Stomach smooth muscle (tissue), 2 donors: Measurements from ENCODE around the gene PIP4K2A.

Experiments
- H3K27ac ChIP-seq: one replicate; pipeline ENCODE4 v1.7.0; 2013; ENCODE audit warnings: mild to moderate bottlenecking, low read length, inconsistent platforms
- H3K27me3 ChIP-seq, 2 donors: one replicate each; pipeline ENCODE4 v1.7.0; 2013; ENCODE audit warnings: low read length in 2 of 2; ENCODE audit not compliant: insufficient read depth in 2 of 2, control insufficient read depth in 1 of 2
- H3K36me3 ChIP-seq, 2 donors: one replicate each; pipeline ENCODE4 v1.7.0; 2013; ENCODE audit warnings: low read length in 2 of 2; ENCODE audit not compliant: control insufficient read depth in 2 of 2, insufficient read depth in 2 of 2
- H3K4me1 ChIP-seq: one replicate; pipeline ENCODE4 v1.7.0; 2013; ENCODE audit warnings: low read length; ENCODE audit not compliant: control insufficient read depth, insufficient read depth
- H3K4me3 ChIP-seq, 2 donors: one replicate each; pipeline ENCODE4 v1.7.0; 2013; ENCODE audit warnings: low read length in 2 of 2
- H3K9ac ChIP-seq, 2 donors: one replicate each; pipeline ENCODE4 v1.7.0; 2013; ENCODE audit warnings: low read length in 2 of 2, mild to moderate bottlenecking in 1 of 2
- H3K9me3 ChIP-seq, 2 donors: one replicate each; pipeline ENCODE4 v1.7.0; 2013; ENCODE audit warnings: low read length in 2 of 2; ENCODE audit not compliant: control insufficient read depth in 2 of 2
- donor health status: healthy.
- donor health status: Pancreatic carcinoma.

The PIP4K2A gene

GRCh38 chr10:22681301-22681700 lies 33.1 kb downstream of the PIP4K2A start:
- Histone ChIP-seq H3K4me3 (no peak overlapping the region), H3K9ac (no peak overlapping the region), H3K9me3 (no peaks in the 10 kb centered on the region), H3K27me3 (no peaks in the 10 kb centered on the region), H3K4me1 (peaks cover 25% of the 10 kb centered on the region), H3K27ac (no peak overlapping the region), H3K36me3 (no peaks in the 10 kb centered on the region)

DNA sequence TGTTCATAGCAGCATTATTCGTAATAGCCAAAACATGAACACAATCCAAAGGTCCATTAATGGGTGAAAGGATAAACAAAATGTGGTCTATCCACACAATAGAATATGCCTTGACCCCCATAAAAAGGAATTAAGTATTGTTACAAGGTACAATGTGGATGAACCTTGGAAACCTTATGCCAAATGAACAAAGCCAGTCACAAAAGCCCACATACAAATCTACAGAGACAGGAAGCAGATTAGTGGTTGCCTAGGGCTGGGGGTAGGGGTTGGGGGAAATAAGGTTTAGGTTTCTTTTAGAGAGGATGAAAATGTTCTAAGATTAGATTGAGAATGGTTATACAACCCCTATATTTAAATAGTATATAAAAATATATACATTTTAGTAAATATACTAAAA lies 34.8 kb downstream of the PIP4K2A start:
- Histone ChIP-seq H3K27ac (no peak overlapping the region), H3K36me3 (no peaks in the 10 kb centered on the region), H3K4me1 (peaks cover 21% of the 10 kb centered on the region), H3K9ac (no peak overlapping the region), H3K9me3 (no peaks in the 10 kb centered on the region), H3K4me3 (no peak overlapping the region), H3K27me3 (no peaks in the 10 kb centered on the region)

DNA sequence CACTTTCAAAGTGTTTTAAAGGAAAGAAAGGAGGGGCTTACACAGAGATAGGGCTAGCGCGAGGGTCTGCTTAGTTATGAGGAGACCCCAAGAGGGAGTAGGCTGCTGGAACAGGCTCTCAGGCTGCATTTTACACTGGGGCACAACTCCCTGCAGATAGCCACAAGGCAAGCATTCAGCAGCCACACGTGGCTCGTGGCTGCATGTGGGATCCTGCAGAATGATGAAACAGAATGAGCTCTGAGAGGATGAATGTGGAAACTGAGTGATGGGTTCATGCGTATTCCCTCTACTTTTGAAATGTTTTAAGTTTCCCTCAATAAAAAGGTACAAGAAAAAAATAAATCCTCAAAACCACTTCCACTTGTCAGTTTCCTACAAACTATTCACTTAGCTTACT lies 37.0 kb downstream of the PIP4K2A start:
- peaks cover 3% of the 10 kb centered on the region for H3K4me1 ChIP-seq
- no peak overlapping the region for H3K9ac ChIP-seq

DNA sequence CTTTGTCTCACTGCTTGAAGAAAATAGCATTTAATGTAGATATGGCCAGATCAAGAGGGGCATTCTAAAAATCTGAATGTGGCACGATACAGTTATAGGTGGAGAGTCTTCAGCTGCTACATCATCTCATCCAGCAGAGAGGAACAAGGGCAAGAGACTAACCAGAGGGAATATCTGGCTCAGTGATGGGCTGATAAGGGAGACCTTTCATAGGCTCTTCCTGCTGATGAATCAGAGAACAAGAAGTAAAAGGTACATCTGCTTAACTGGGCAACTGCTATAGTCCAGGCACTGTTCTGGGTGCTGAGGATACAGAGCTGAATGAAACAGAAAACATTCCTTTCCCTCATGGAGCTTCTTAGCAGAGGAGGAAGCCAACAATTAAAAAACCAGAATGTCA lies 37.9 kb downstream of the PIP4K2A start:
- H3K9ac ChIP-seq = no peak overlapping the region
- no peak overlapping the region for H3K4me3 ChIP-seq
- H3K36me3 ChIP-seq = no peaks in the 10 kb centered on the region
- H3K27ac ChIP-seq = no peak overlapping the region
- H3K27me3 ChIP-seq = no peaks in the 10 kb centered on the region
- no peaks in the 10 kb centered on the region for H3K9me3 ChIP-seq
- H3K4me1 ChIP-seq = peaks cover 3% of the 10 kb centered on the region

More for the DNA sequence above, 37.0 kb downstream of the PIP4K2A start:
- Histone ChIP-seq H3K27me3 (no peaks in the 10 kb centered on the region), H3K36me3 (no peaks in the 10 kb centered on the region), H3K27ac (no peak overlapping the region), H3K4me3 (no peak overlapping the region), H3K9me3 (no peaks in the 10 kb centered on the region)

DNA sequence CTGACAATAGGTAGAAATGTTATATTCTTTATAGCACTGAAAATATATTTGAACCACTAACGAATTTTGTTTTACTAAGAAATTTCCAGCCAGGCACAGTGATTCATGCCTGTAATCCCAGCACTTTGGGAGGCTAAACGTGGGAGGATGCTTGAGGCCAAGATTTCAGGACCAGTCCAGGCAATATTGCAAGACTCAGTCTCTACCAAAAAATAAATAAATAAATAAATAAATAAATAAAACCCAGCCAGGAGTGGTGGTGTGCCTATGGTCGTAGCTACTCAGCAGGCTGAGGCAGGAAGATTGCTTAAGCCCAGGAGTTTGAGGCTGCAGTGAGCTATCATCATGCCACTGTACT lies 39.8 kb downstream of the PIP4K2A start:
- H3K4me1 ChIP-seq = no peaks in the 10 kb centered on the region
- no peaks in the 10 kb centered on the region for H3K36me3 ChIP-seq
- H3K4me3 ChIP-seq = no peak overlapping the region
- no peak overlapping the region for H3K9ac ChIP-seq
- no peaks in the 10 kb centered on the region for H3K27me3 ChIP-seq
- H3K9me3 ChIP-seq = no peaks in the 10 kb centered on the region
- H3K27ac ChIP-seq = no peak overlapping the region

DNA sequence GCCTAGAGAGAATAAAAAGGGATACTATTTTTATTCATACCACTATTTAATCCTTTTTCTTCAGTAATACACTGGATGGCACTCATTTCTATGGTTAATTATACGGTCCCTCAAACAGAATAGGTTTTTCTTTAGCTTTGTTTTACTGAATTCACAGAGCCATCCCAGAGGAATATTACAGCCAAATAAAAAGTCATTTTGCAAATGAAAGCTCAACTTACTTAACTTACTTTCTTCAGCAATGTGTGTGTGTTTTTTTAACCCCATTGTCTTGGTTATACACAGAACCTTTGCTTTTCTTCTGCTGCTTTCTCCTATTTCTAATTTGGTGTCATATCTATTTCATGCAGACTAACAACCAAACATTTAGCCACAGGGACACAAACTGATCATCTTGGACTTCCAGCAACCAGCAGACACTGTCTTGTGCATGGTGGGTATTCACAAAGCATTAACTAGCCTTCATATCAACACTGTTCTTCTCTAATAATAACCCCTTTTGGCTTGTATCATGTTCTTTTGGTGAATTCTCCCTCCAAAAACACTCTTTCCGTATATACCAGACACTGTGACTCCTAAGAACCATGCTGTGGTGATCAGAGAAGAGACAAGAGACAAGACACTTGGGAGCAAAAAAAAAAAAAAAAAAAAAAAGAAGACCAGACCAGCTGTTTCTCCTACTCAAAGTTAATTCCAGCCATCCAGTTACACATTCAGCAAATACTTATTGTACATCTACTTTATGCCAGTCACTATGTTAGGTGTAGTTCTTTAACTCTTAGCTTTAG lies 40.4 kb downstream of the PIP4K2A start:
- Histone ChIP-seq H3K27me3 (no peaks in the 10 kb centered on the region), H3K27ac (no peak overlapping the region), H3K9me3 (no peaks in the 10 kb centered on the region), H3K9ac (no peak overlapping the region), H3K4me1 (no peaks in the 10 kb centered on the region), H3K4me3 (no peak overlapping the region), H3K36me3 (no peaks in the 10 kb centered on the region)

GRCh38 chr10:22673091-22673392 lies 41.3 kb downstream of the PIP4K2A start:
- Histone ChIP-seq H3K9ac (no peak overlapping the region), H3K4me1 (no peaks in the 10 kb centered on the region), H3K9me3 (no peaks in the 10 kb centered on the region), H3K27me3 (no peaks in the 10 kb centered on the region), H3K27ac (no peak overlapping the region), H3K36me3 (no peaks in the 10 kb centered on the region), H3K4me3 (no peak overlapping the region)

DNA sequence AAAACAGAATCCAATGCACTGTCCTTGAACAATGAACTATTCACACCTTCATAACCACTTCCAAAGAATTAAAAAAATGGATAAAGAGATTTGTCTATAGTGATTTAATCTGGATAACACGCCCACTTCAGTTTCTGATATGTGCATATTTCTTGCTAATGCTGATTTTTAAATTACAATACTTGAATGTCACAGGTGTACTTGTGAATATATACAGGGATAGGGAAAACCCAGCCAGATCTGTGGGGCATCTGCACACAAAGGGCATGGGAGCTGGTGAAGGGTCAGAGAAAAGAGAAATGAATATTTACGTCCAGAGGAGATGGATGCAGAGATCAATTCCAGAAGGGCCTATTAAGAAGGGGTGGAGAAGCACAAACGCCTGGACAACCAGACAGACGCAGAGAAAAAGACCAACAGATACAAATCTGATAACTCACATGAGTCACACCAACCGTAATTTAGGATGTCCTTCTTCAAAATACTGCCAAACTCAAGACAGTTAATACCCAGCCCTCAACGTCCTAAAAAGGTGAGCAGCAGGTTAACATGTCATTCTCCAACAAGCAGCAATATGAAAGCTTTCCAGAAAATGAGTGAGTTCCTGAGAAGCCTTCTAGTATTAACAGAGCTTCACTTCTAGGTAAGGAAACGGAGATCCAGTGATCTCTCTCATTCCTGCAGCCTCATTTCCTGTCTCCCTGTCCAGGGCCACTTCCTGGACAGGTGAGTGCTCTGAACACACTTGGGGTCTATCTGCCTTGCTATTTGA lies 41.9 kb downstream of the PIP4K2A start:
- H3K27ac ChIP-seq = no peak overlapping the region
- no peak overlapping the region for H3K4me3 ChIP-seq
- no peaks in the 10 kb centered on the region for H3K27me3 ChIP-seq
- H3K9me3 ChIP-seq = no peaks in the 10 kb centered on the region
- H3K4me1 ChIP-seq = no peaks in the 10 kb centered on the region
- no peak overlapping the region for H3K9ac ChIP-seq
- no peaks in the 10 kb centered on the region for H3K36me3 ChIP-seq

DNA sequence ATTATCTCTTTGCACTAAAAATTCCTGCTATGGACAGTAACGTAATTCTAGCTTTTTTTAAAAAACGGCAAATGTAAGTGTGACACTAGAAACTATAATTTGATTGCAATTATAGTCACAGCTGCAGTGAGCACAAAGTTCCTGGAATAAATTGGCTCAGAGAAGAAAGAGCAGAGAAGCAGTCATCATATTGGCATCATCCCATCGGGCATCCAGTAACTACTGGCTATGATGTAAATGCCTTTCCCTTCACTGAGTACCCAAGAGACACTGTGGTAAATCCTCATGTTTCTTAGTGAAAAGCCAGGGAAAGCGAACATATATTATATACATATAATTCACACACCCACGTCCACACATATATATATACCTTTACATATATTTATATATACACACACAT lies 43.6 kb downstream of the PIP4K2A start:
- H3K9me3 ChIP-seq = no peaks in the 10 kb centered on the region
- H3K9ac ChIP-seq = no peak overlapping the region
- no peaks in the 10 kb centered on the region for H3K36me3 ChIP-seq
- no peak overlapping the region for H3K27ac ChIP-seq
- no peak overlapping the region for H3K4me3 ChIP-seq
- no peaks in the 10 kb centered on the region for H3K4me1 ChIP-seq
- no peaks in the 10 kb centered on the region for H3K27me3 ChIP-seq

DNA sequence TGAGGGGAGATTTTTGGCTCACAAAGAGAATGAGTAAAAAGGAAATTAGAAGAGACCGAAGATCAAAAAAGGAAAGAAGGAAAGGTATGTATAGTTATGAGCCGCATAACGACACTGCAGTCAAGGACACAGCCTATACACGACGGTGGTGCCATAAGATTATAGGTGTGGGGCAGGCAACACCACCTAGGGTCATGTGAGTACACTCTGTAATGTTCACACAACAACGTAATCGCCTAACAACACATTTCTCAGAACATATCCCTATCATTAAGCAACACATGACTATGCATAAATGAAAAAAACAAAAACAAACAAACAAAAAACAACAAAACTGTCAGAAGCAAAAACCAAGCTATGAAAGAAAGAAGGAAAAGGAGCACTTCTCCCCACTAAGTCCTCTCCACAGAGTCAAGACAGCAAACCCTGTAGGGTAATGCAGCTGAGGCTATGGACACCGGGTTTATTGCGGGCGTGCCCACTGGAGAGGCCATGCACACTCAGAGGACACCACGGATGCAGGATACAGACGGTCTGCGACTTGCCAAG lies 45.1 kb downstream of the PIP4K2A start:
- Histone ChIP-seq H3K27me3 (no peaks in the 10 kb centered on the region), H3K4me3 (no peak overlapping the region), H3K27ac (no peak overlapping the region), H3K4me1 (no peaks in the 10 kb centered on the region), H3K9ac (no peak overlapping the region), H3K9me3 (no peaks in the 10 kb centered on the region), H3K36me3 (no peaks in the 10 kb centered on the region)

- H3K36me3 ChIP-seq = no peaks in the 10 kb centered on the region
- H3K27me3 ChIP-seq = no peaks in the 10 kb centered on the region
- H3K4me3 ChIP-seq = no peak overlapping the region
- no peaks in the 10 kb centered on the region for H3K9me3 ChIP-seq
- no peaks in the 10 kb centered on the region for H3K4me1 ChIP-seq
- no peak overlapping the region for H3K27ac ChIP-seq
- H3K9ac ChIP-seq = no peak overlapping the region
These were observed 47.3 kb downstream of the PIP4K2A start for GRCh38 chr10:22667093-22667480.
